A549 treated with RU486 at 1 μM for 4 hours (cell line): Measurements from ENCODE around the gene ZNF532. TPM values are rescaled to one million over a fixed set of nuclear protein-coding genes. Genes with fewer than 3 reads are reported as not detected.

Experiments used
- total RNA-seq: library from RNA; stranded (reverse); fragments of 200-300 nt; extraction: Qiagen RNA extraction; gene quantifications from 5 replicates; pipeline ENCODE4 v1.2.3, GENCODE V29; 2022; ENCODE audit warnings: low read depth

The ZNF532 gene
- total RNA-seq: 19.3 to 22.8 TPM (median 21.8 TPM) in 5 replicates

DNA sequence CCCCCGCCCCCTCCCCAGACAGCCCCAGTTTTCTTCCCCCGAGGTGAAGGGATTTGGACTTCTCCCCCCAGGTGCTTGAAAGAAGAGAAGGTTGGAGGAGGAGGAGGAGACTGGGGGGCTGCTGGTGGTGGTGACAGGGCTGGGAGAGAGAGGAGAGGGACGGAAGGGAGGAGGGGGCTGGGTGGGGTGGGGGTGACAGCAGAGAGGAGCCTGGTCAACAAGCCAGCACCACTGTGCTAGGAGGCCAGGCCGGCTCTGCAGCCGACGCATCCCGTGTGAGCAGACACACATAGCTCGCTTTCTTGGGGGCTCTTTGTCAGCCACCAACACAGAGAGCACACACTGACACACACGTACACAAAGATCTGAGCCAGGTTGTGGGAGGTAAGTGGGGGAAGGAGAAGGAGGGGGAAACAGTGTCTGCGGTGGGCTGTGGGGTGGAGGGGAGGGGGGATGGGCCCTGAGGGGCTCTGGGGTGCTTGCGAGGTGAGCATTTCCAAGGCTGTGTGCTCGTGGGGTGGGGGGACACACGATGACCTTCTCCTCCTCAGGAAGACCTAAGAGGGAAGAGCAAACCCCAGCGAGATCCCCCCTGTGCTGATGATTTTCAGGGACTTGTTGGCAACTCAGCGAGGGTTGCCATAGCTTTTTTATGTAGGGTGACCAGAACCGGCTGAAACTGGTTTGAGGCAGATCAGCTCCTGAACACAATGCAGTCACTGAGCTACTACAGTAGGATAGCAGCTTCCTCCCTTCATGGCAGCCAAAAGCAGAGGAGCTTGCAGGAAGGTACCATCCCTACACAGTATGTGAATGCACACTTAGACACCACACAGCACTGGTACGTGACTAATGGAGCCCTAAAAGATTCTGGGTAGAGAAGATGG, at the start of gene ZNF532:
Gene ZNF532, plus strand, starts transcription at position 732 of the 887 bp plus-strand sequence. CDS start 53,411 bp downstream, outside the sequence.

Other genes starting within 250 kb of the ZNF532 start
- gene ALPK2, start 235.8 kb upstream of the ZNF532 start, total RNA-seq: 8.4 to 13.1 TPM (median 10.3 TPM) in 5 replicates
- 6.2 to 13.3 TPM (median 11.6 TPM) in 5 replicates for gene MALT1, start 193.4 kb upstream of the ZNF532 start, total RNA-seq